LNCaP clone FGC (cell line): Measurements from ENCODE around the gene ZNF566.
"Not testable (repeated sequence)": the region's sequence is repeated elsewhere in the genome, so short reads cannot be mapped to it uniquely, and the experiment has no call there.

Experiments used
- DNase-seq: peaks from one replicate; pipeline ENCODE4 v3.0.0-alpha.2; 2011; ENCODE audit warnings: low read depth
- H3K4me3 ChIP-seq: 2 replicates; pipeline ENCODE4 v1.5.1; 2011; ENCODE audit warnings: mild to moderate bottlenecking, low read depth, low read length, control low read depth
- TF ChIP-seq, protein P1 (sequence below): IDR thresholded peaks from 2 replicates; pipeline ENCODE4 v1.5.1; 2012; ENCODE audit warnings: mild to moderate bottlenecking; ENCODE audit not compliant: control insufficient read depth, insufficient read depth; ENCODE audit errors: extremely low read depth

Gene ZNF566

DNA sequence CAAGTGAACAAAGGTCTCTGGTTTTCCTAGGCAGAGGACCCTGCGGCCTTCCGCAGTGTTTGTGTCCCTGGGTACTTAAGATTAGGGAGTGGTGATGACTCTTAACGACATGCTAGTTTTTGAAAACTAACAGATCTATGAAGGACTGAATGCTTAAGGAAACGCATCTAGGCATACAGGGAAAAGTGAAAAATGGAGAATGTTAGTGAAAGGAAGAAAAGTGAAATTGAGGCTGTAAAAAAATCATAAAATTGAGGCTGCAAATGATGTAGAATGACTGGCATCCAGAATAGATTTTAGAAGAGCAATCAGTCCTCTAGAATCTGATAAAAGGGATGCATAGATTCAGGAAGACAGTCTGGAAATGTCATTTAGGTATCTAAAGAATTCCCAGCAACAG, 35.3 kb upstream of the ZNF566 start:
- TF ChIP-seq, protein P1, sequence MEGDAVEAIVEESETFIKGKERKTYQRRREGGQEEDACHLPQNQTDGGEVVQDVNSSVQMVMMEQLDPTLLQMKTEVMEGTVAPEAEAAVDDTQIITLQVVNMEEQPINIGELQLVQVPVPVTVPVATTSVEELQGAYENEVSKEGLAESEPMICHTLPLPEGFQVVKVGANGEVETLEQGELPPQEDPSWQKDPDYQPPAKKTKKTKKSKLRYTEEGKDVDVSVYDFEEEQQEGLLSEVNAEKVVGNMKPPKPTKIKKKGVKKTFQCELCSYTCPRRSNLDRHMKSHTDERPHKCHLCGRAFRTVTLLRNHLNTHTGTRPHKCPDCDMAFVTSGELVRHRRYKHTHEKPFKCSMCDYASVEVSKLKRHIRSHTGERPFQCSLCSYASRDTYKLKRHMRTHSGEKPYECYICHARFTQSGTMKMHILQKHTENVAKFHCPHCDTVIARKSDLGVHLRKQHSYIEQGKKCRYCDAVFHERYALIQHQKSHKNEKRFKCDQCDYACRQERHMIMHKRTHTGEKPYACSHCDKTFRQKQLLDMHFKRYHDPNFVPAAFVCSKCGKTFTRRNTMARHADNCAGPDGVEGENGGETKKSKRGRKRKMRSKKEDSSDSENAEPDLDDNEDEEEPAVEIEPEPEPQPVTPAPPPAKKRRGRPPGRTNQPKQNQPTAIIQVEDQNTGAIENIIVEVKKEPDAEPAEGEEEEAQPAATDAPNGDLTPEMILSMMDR = no peak
- DNase-seq = no peak
- H3K4me3 ChIP-seq = no peak overlapping the region

DNA sequence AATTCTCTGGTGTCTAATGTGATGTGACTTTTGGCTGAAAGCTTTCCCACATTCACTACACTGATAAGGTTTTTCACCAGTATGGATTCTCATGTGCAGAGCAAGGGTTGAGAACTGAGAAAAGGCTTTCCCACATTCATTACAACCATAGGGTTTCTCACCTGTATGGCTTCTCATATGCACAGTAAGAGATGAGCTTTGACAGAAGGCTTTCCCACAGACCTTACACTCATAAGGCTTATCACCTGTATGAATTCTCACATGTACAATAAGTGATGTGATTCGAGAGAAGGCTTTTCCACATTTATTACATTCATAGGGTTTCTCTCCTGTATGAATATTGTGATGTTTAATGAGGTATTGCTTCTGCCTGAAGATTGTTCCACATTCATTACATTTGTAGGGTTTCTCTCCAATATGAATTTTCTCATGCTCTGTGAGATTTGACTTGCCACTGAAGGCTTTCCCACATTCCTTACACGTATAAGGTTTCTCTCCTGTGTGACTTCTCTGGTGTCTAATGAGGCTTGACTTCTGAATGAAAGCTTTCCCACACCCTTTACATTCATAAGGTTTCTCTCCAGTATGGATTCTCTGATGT, 24.8 kb upstream of the ZNF566 start:
- TF ChIP-seq, protein P1 = no peak
- no peak for DNase-seq

DNA sequence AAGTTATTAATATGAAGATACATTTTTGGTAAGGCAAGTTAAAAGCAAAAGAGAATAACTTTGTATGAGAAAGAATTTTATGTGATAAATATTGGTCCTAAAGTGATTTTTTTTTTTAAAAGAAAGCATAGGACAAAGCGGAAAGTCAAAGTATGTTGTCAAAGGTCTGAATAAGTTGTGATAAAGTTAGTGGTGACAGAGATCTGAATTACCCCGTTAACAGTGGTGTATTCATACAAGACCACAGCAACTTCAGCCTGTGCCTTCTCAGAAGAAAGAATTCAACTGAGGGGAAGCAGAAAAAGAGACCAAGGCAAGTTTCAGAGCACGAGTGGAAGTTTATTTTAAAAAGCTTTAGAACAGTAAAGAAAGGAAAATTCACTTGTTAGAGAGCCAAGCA, 19.0 kb upstream of the ZNF566 start:
- H3K4me3 ChIP-seq = no peak overlapping the region
- TF ChIP-seq, protein P1 = no peak
- DNase-seq = no peak

More for the DNA sequence above, 24.8 kb upstream of the ZNF566 start:
- H3K4me3 ChIP-seq = no peak overlapping the region

DNA sequence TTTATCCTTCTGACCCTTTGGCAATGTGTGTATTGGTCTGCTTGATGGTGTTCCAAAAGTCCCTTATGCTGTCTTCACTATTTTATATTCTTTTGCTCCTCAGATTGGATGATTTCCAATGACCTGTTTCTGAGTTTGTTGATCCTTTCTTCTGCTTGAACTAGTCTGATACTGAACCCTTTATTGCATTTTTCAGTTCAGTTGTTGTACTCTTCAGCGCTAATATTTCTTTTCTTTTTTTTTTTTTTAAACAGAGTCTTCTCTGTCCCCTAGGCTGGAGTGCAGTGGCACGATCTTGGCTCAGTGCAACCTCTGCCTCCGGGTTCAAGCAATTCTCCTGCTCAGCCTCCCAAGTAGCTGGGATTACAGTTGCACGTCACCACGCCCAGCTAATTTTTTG, 12.6 kb upstream of the ZNF566 start:
- TF ChIP-seq, protein P1 = no peak
- H3K4me3 ChIP-seq = no peak overlapping the region
- DNase-seq = no peak

DNA sequence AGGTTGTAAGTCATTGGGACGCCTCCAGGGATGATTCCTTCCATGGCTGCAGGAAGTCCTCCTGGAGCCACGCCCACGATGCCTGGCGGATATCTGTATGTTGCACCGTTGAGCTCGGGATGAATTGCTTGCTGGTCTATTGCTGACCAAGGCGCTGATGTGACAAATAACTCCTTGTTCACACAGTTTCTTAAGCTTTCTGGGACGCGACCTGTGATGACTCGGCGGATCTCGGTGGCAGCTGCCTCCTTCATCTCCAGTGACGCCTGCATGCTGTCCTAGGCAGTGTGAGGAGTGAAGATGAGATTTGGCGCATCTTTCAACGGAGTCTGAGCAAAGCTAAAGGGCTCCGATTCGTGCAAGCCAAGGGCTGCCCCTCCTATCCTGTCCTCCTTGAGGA, 7.6 kb upstream of the ZNF566 start:
- no peak overlapping the region for H3K4me3 ChIP-seq
- TF ChIP-seq, protein P1 = no peak
- DNase-seq = no peak

DNA sequence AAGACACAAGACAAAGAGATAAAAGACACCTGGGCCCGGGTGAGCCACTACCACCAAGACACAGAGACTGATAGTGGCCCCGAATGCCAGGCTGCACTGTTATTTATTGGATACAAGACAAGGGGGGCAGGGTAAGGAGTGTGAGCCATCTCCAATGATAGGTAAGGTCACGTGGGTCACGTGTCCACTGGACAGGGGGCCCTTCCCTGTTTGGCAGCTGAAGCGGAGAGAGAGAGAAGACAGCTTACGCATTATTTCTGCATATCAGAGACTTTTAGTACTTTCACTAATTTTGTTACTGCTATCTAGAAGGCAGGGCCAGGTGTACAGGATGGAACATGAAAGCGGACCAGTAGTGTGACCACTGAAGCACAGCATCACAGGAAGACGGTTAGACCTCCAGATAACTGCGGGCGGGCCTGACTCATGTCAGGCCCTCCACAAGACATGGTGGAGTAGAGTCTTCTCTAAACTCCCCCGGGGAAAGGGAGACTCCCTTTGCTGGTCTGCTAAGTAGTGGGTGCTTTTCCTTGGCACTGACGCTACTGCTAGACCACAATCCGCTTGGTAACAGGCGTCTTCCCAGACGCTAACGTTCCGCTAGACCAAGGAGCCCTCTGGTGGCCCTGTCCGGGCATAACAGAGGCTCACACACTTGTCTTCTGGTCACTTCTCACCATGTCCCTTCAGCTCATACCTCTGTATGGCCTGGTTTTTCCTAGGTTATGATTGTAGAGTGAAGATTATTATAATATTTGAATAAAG, 3.5 kb upstream of the ZNF566 start:
- H3K4me3 ChIP-seq = not testable (repeated sequence)
- DNase-seq = peak; percentile 25
- TF ChIP-seq, protein P1 = peak; percentile 65

DNA sequence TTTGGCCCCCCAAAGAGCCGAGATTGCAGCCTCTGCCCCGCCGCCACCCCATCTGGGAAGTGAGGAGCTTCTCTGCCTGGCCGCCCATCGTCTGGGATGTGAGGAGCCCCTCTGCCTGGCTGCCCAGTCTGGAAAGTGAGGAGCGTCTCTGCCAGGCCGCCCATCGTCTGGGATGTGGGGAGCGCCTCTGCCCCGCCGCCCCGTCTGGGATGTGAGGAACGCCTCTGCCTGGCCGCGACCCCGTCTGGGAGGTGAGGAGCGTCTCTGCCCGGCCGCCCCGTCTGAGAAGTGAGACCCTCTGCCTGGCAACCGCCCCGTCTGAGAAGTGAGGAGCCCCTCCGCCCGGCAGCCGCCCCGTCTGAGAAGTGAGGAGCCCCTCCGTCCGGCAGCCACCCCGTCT, 1.5 kb upstream of the ZNF566 start:
- DNase-seq = not testable (repeated sequence)
- H3K4me3 ChIP-seq = peak overlapping the region; percentile 83
